SK-N-SH (cell line): ENCODE results near the gene MAPK8IP3. TPM values are rescaled to one million over a fixed set of nuclear protein-coding genes. Genes with fewer than 3 reads are reported as not detected.

Experiments
- CTCF ChIA-PET: fragments of 300-600, 350-600 bp; formaldehyde crosslinking; extraction: SDS; loops from one replicate; lab custom pipeline; 2021; lab: Yijun Ruan, JAX
- POLR2A ChIA-PET: fragments of 350-600 bp; sonication (Branson Sonifier 250); formaldehyde crosslinking; extraction: SDS; loops from one replicate; lab custom pipeline; 2020; ENCODE audit warnings: antibody characterized with exemption, inconsistent platforms; lab: Yijun Ruan, JAX
- DNase-seq: peaks from one replicate; pipeline ENCODE4 v3.0.0; 2012
- H2AFZ ChIP-seq: fragments of 200-600 bp; sonication (generic); 2 replicates; pipeline ENCODE4 v1.8.1; 2016; ENCODE audit warnings: antibody characterized with exemption, mild to moderate bottlenecking, low read depth
- H3F3A ChIP-seq: fragments of 200-600 bp; sonication (generic); replicated peaks from 2 replicates; pipeline ENCODE3; 2016; ENCODE audit warnings: antibody characterized with exemption, mild to moderate bottlenecking; ENCODE audit not compliant: insufficient read depth
- H3K27ac ChIP-seq, 2 experiments: fragments of 200-500 bp in 1 of 2; fragments of 200-600 bp in 1 of 2; sonication (Bioruptor generic) in 1 of 2; sonication (generic), shearing (Covaris generic) in 1 of 2; 2 replicates each; pipeline versions ENCODE4 v1.5.1 to v1.6.1; 2014 to 2016; ENCODE audit warnings: low read depth in 2 of 2, inconsistent platforms in 1 of 2, low read length in 1 of 2, mild to moderate bottlenecking in 1 of 2, mixed read lengths in 1 of 2
- H3K27me3 ChIP-seq: fragments of 200-600 bp; sonication (generic), shearing (Covaris generic); 2 replicates; pipeline ENCODE4 v1.6.1; 2016; ENCODE audit warnings: mixed run types; ENCODE audit not compliant: insufficient read depth
- H3K36me3 ChIP-seq, 2 experiments: fragments of 200-500 bp in 1 of 2; fragments of 200-600 bp in 1 of 2; sonication (Bioruptor generic) in 1 of 2; sonication (generic) in 1 of 2; replicated peaks in 1 of 2; 2 replicates each; pipeline versions ENCODE3 to v1.5.1; 2014 to 2016; ENCODE audit warnings: low read length in 1 of 2, mild to moderate bottlenecking in 1 of 2; ENCODE audit not compliant: insufficient read depth in 2 of 2, control insufficient read depth in 1 of 2
- H3K4me1 ChIP-seq, 2 experiments: fragments of 200-500 bp in 1 of 2; fragments of 200-600 bp in 1 of 2; sonication (Bioruptor generic) in 1 of 2; sonication (generic), shearing (Covaris generic) in 1 of 2; 2 replicates each; pipeline versions ENCODE4 v1.5.1 to v1.6.1; 2014 to 2016; ENCODE audit warnings: low read depth in 1 of 2, low read length in 1 of 2, mixed run types in 1 of 2; ENCODE audit not compliant: insufficient read depth in 2 of 2, control insufficient read depth in 1 of 2
- H3K4me2 ChIP-seq: fragments of 200-600 bp; sonication (generic), shearing (Covaris generic); 2 replicates; pipeline ENCODE4 v1.6.1; 2017; ENCODE audit warnings: mixed run types
- H3K4me3 ChIP-seq, 2 experiments: fragments of 200-500 bp in 1 of 2; fragments of 200-600 bp in 1 of 2; sonication (Bioruptor generic) in 1 of 2; sonication (generic), shearing (Covaris generic) in 1 of 2; 2 replicates each; pipeline versions ENCODE4 v1.5.1 to v1.8.1; 2014 to 2016; ENCODE audit warnings: low read depth in 2 of 2, inconsistent platforms in 1 of 2, low read length in 1 of 2, mild to moderate bottlenecking in 1 of 2, mixed read lengths in 1 of 2, moderate library complexity in 1 of 2
- H3K79me2 ChIP-seq: fragments of 200-600 bp; sonication (generic); 2 replicates; pipeline ENCODE4 v1.8.1; 2017; ENCODE audit warnings: mild to moderate bottlenecking; ENCODE audit not compliant: insufficient read depth
- H3K9ac ChIP-seq: fragments of 200-600 bp; sonication (generic); 2 replicates; pipeline ENCODE4 v1.6.1; 2017; ENCODE audit warnings: mixed run types
- H3K9me2 ChIP-seq: fragments of 200-600 bp; sonication (generic); 2 replicates; pipeline ENCODE4 v1.6.1; 2017; ENCODE audit warnings: mixed run types
- H3K9me3 ChIP-seq: fragments of 200-600 bp; sonication (generic); 2 replicates; pipeline ENCODE4 v1.6.1; 2017; ENCODE audit warnings: mixed run types, mild to moderate bottlenecking, moderate library complexity
- H4K20me1 ChIP-seq: fragments of 200-600 bp; sonication (generic); 2 replicates; pipeline ENCODE4 v1.6.1; 2017; ENCODE audit warnings: mild to moderate bottlenecking, mixed run types; ENCODE audit not compliant: insufficient read depth
- ELF1 ChIP-seq: IDR thresholded peaks from 2 replicates; pipeline ENCODE4 v1.4.0; 2012
- EZH2phosphoT487 ChIP-seq: fragments of 200-600 bp; sonication (generic); IDR thresholded peaks from 2 replicates; pipeline ENCODE4 v1.6.1; 2017; ENCODE audit warnings: low read depth, mixed run types, mild to moderate bottlenecking, antibody characterized with exemption, moderate library complexity, borderline replicate concordance
- FOSL2 ChIP-seq: IDR thresholded peaks from 2 replicates; pipeline ENCODE4 v1.4.0; 2012; ENCODE audit warnings: low read depth, mild to moderate bottlenecking, moderate library complexity, borderline replicate concordance
- FOXJ3 ChIP-seq: sonication (generic); formaldehyde crosslinking; IDR thresholded peaks from 2 replicates; pipeline ENCODE4 v1.5.1; 2020; ENCODE audit warnings: mild to moderate bottlenecking, missing genetic modification reagents
- FOXM1 ChIP-seq: IDR thresholded peaks from 2 replicates; pipeline ENCODE4 v1.4.0; 2012; ENCODE audit warnings: low read depth, mild to moderate bottlenecking
- JUND ChIP-seq: IDR thresholded peaks from 2 replicates; pipeline ENCODE4 v1.4.0; 2012
- MEF2A ChIP-seq: IDR thresholded peaks from 2 replicates; pipeline ENCODE4 v1.4.0; 2012; ENCODE audit warnings: low read depth, borderline replicate concordance
- POLR2AphosphoS5 ChIP-seq: IDR thresholded peaks from 2 replicates; pipeline ENCODE4 v1.6.1; 2012; ENCODE audit warnings: low read depth, low read length
- RCOR1 ChIP-seq: fragments of 150-350 bp; IDR thresholded peaks from 2 replicates; pipeline ENCODE4 v1.6.1; 2017; ENCODE audit warnings: antibody characterized with exemption, low read length
- REST ChIP-seq: IDR thresholded peaks from 2 replicates; pipeline ENCODE4 v1.6.1; 2012; ENCODE audit warnings: mild to moderate bottlenecking, low read depth, low read length, moderate library complexity
- RXRA ChIP-seq: IDR thresholded peaks from 2 replicates; pipeline ENCODE4 v1.4.0; 2012; ENCODE audit warnings: low read depth, mild to moderate bottlenecking, borderline replicate concordance
- SIN3A ChIP-seq: IDR thresholded peaks from 2 replicates; pipeline ENCODE4 v1.6.1; 2012; ENCODE audit warnings: low read depth, mild to moderate bottlenecking, low read length, moderate library complexity, borderline replicate concordance
- USF1 ChIP-seq: IDR thresholded peaks from 2 replicates; pipeline ENCODE4 v1.4.0; 2012; ENCODE audit warnings: low read depth, borderline replicate concordance
- WGBS: methylation state at CpG from one replicate; pipeline ENCODE4 v1.1.6; 2017; ENCODE audit warnings: low lambda C conversion rate; 5-methylcytosine and 5-hydroxymethylcytosine counted together
- polyA plus RNA-seq, 3 experiments: library from polyadenylated mRNA; depleted of rRNA; stranded (reverse); fragments of >200 nt; gene quantifications; 2 replicates each; pipeline ENCODE4 v1.2.3, GENCODE V29; 2012

MAPK8IP3 gene
- polyA plus RNA-seq, 1 of the 3 experiments (the other 2 are of a cell fraction), result 57.3 TPM

- Histone ChIP-seq H3K4me2 (no peak overlapping the region), H3K27me3 (no peaks in the 10 kb centered on the region), H3K9me2 (no peaks in the 10 kb centered on the region), H3K27ac (no peak overlapping the region), H3K9ac (no peak overlapping the region), H3F3A (peaks cover 8% of the 10 kb centered on the region)
- POLR2A ChIA-PET, result no interaction called here
- no peak for TF ChIP-seq REST
- TF ChIP-seq USF1, result no peak
- no peak for TF ChIP-seq FOSL2
- TF ChIP-seq MEF2A, result no peak
- no peak for TF ChIP-seq FOXJ3 (CRISPR knock-in tag)
- no peak for TF ChIP-seq EZH2phosphoT487
- TF ChIP-seq JUND, result no peak
- no peak for TF ChIP-seq POLR2AphosphoS5
- no peak for TF ChIP-seq FOXM1
- TF ChIP-seq ELF1, result no peak
- no peak for TF ChIP-seq RXRA
- TF ChIP-seq, all 33 proteins: peak for 0
- CTCF ChIA-PET, result no interaction called here
- H3K36me3 ChIP-seq, result peaks cover 0 to 41% of the 10 kb centered on the region in 2 experiments
- peaks cover 0 to 8% of the 10 kb centered on the region in 2 experiments; a peak in 1 of 4 replicates for H3K4me1 ChIP-seq
- H2AFZ ChIP-seq, result no peak overlapping the region
- no peak for DNase-seq
- peaks cover 52% of the 10 kb centered on the region for H3K79me2 ChIP-seq
- 95% methylated on average over 11 of the region's 14 CpGs for WGBS
- no peak overlapping the region for H3K4me3 ChIP-seq
- no peaks in the 10 kb centered on the region for H3K9me3 ChIP-seq
- H4K20me1 ChIP-seq, result peaks cover 11% of the 10 kb centered on the region; the same call in 1 of the 2 replicates
Measured at GRCh38 chr16:1785846-1786170, 79.8 kb downstream of the MAPK8IP3 start.

GRCh38 chr16:1786242-1787055 lies 80.5 kb downstream of the MAPK8IP3 start:
- Histone ChIP-seq H3K9me2 (no peaks in the 10 kb centered on the region), H4K20me1 (peaks cover 6% of the 10 kb centered on the region; the same call in 1 of the 2 replicates), H3K9me3 (no peaks in the 10 kb centered on the region), H3K4me1 (peaks cover 0 to 3% of the 10 kb centered on the region in 2 experiments; a peak in 1 of 4 replicates), H3K36me3 (peaks cover 0 to 41% of the 10 kb centered on the region in 2 experiments), H3K4me2 (no peak overlapping the region), H2AFZ (no peak overlapping the region), H3K9ac (no peak overlapping the region), H3K79me2 (peaks cover 45% of the 10 kb centered on the region), H3K27ac (no peak overlapping the region), H3F3A (peaks cover 3% of the 10 kb centered on the region), H3K27me3 (no peaks in the 10 kb centered on the region), H3K4me3 (no peak overlapping the region)
- TF ChIP-seq RCOR1 (no peak), MEF2A (no peak), SIN3A (no peak), REST (no peak), EZH2phosphoT487 (no peak)
- CTCF ChIA-PET, result no interaction called here
- no peak for DNase-seq
- POLR2A ChIA-PET, result no interaction called here
- 95% methylated on average over 13 of the region's 51 CpGs for WGBS
